Ovary (tissue), 3 donors: ENCODE results near the gene CAPN13.

Experiments used
- EP300 ChIP-seq: sonication (generic); formaldehyde crosslinking; IDR thresholded peaks from one replicate; pipeline ENCODE4 v1.6.1; 2017; ENCODE audit warnings: antibody characterized with exemption
- POLR2A ChIP-seq: fragments of 450-650 bp; IDR thresholded peaks from one replicate; pipeline ENCODE4 v1.6.1; 2017; ENCODE audit warnings: antibody characterized with exemption, mild to moderate bottlenecking, moderate library complexity
- TF ChIP-seq, protein P1 (sequence below), 3 donors: fragments of 450-650 bp in 2 of 3; fragments of 200-600 bp in 1 of 3; IDR thresholded peaks; one replicate each; pipeline versions ENCODE4 v1.5.1 to v1.8.0; 2016 to 2022; ENCODE audit warnings: antibody characterized with exemption in 3 of 3, mild to moderate bottlenecking in 1 of 3
- donor health status: DM: no; HTN: no; CAD: no.

GRCh38 chr2:30736461-30737325 lies 70.6 kb downstream of the CAPN13 start:
- TF ChIP-seq, protein P1, sequence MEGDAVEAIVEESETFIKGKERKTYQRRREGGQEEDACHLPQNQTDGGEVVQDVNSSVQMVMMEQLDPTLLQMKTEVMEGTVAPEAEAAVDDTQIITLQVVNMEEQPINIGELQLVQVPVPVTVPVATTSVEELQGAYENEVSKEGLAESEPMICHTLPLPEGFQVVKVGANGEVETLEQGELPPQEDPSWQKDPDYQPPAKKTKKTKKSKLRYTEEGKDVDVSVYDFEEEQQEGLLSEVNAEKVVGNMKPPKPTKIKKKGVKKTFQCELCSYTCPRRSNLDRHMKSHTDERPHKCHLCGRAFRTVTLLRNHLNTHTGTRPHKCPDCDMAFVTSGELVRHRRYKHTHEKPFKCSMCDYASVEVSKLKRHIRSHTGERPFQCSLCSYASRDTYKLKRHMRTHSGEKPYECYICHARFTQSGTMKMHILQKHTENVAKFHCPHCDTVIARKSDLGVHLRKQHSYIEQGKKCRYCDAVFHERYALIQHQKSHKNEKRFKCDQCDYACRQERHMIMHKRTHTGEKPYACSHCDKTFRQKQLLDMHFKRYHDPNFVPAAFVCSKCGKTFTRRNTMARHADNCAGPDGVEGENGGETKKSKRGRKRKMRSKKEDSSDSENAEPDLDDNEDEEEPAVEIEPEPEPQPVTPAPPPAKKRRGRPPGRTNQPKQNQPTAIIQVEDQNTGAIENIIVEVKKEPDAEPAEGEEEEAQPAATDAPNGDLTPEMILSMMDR (IDR thresholded peaks at IDR 0.05) = no peak
- TF ChIP-seq EP300 = no peak
- no peak for TF ChIP-seq POLR2A
